KMS-11 (cell line): Measurements from ENCODE around the gene GALNT5.

Experiments used
- H2AFZ ChIP-seq: fragments of 200-600 bp; sonication (generic); 2 replicates; pipeline ENCODE4 v1.6.1; 2016; ENCODE audit warnings: antibody characterized with exemption, mixed run types, low read depth
- H3K27ac ChIP-seq: fragments of 200-600 bp; sonication (generic); 2 replicates; pipeline ENCODE4 v1.6.1; 2016; ENCODE audit warnings: mild to moderate bottlenecking, mixed run types
- H3K27me3 ChIP-seq: fragments of 200-600 bp; sonication (generic); 2 replicates; pipeline ENCODE4 v1.6.1; 2017; ENCODE audit warnings: mild to moderate bottlenecking, low read depth, mixed run types, moderate library complexity; ENCODE audit not compliant: insufficient read depth
- H3K36me3 ChIP-seq: fragments of 200-600 bp; sonication (generic); 2 replicates; pipeline ENCODE4 v1.6.1; 2017; ENCODE audit warnings: mild to moderate bottlenecking, mixed run types; ENCODE audit not compliant: insufficient read depth
- H3K4me1 ChIP-seq: fragments of 200-600 bp; sonication (generic); 2 replicates; pipeline ENCODE4 v1.6.1; 2016; ENCODE audit warnings: mild to moderate bottlenecking, low read depth, mixed run types; ENCODE audit not compliant: poor library complexity, severe bottlenecking
- H3K4me2 ChIP-seq: fragments of 200-600 bp; sonication (generic); 2 replicates; pipeline ENCODE4 v1.7.0; 2016; ENCODE audit warnings: mild to moderate bottlenecking, mixed run types
- H3K4me3 ChIP-seq: fragments of 200-600 bp; sonication (generic); IDR thresholded peaks from 2 replicates; pipeline ENCODE4 v1.6.1; 2017; ENCODE audit warnings: low read depth, low read length, mixed read lengths; ENCODE audit not compliant: insufficient read depth
- H3K79me2 ChIP-seq: fragments of 200-600 bp; sonication (generic); 2 replicates; pipeline ENCODE4 v1.6.1; 2016; ENCODE audit warnings: low read depth, mixed run types; ENCODE audit not compliant: insufficient read depth
- H3K9ac ChIP-seq: fragments of 200-600 bp; sonication (generic); 2 replicates; pipeline ENCODE4 v1.6.1; 2016; ENCODE audit warnings: mild to moderate bottlenecking, mixed run types
- H4K20me1 ChIP-seq: fragments of 200-600 bp; sonication (generic); 2 replicates; pipeline ENCODE4 v1.6.1; 2016; ENCODE audit warnings: mild to moderate bottlenecking, mixed run types; ENCODE audit not compliant: insufficient read depth
- TF ChIP-seq, protein P1 (sequence below): fragments of 200-600 bp; sonication (generic); conservative IDR thresholded peaks from 2 replicates; pipeline ENCODE4 v1.6.1; 2017; ENCODE audit warnings: low read depth, mild to moderate bottlenecking, antibody characterized with exemption, low read length, moderate library complexity, mixed read lengths

GALNT5 gene

DNA sequence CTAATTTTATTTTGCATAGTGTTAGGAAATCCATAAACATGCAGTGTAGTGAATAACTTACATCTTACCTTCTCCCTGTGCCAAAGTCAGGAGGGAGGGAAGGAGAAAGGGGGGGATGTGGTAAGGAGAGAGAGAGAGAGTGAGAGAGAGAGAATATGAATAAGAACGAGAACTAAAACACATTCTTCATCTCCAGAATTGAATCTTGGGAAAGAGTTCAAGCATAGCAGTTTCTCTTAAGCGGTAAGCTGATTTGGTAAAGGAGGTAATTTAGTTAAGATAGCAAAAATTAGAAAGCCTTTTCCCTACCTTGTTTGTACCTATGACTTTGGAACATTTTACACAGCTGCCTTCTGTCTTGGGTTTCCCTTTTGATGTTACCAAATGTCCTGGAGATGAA lies 52.4 kb downstream of the GALNT5 start:
- Histone ChIP-seq H3K4me3 (no peak overlapping the region), H3K36me3 (no peaks in the 10 kb centered on the region), H3K27me3 (no peaks in the 10 kb centered on the region), H3K79me2 (no peaks in the 10 kb centered on the region), H3K9ac (no peak overlapping the region), H3K4me2 (no peak overlapping the region), H3K4me1 (no peaks in the 10 kb centered on the region), H4K20me1 (no peaks in the 10 kb centered on the region), H2AFZ (no peak overlapping the region), H3K27ac (no peak overlapping the region)
- TF ChIP-seq, protein P1, sequence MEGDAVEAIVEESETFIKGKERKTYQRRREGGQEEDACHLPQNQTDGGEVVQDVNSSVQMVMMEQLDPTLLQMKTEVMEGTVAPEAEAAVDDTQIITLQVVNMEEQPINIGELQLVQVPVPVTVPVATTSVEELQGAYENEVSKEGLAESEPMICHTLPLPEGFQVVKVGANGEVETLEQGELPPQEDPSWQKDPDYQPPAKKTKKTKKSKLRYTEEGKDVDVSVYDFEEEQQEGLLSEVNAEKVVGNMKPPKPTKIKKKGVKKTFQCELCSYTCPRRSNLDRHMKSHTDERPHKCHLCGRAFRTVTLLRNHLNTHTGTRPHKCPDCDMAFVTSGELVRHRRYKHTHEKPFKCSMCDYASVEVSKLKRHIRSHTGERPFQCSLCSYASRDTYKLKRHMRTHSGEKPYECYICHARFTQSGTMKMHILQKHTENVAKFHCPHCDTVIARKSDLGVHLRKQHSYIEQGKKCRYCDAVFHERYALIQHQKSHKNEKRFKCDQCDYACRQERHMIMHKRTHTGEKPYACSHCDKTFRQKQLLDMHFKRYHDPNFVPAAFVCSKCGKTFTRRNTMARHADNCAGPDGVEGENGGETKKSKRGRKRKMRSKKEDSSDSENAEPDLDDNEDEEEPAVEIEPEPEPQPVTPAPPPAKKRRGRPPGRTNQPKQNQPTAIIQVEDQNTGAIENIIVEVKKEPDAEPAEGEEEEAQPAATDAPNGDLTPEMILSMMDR = no peak

DNA sequence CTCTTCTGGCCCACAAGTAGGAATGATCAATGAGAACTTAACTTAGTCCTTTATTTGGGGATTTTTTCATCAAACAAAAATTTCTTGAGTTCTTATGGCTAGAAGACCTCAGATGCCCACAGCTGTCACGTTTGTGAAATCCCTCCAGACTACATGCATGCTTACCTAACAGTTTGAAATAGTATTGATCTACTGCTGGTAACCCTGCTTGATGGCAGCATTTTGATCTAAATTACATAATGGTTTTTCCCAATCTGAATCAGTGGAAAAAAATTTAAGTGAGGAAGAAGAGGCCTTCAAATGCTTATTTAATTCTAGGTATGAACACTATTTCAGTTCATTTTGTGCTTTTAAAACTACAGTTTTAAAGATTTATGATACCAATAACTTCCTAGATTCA lies 54.2 kb downstream of the GALNT5 start:
- H2AFZ ChIP-seq = no peak overlapping the region
- H3K27ac ChIP-seq = no peak overlapping the region
- H3K9ac ChIP-seq = no peak overlapping the region
- H4K20me1 ChIP-seq = no peaks in the 10 kb centered on the region
- no peak overlapping the region for H3K4me2 ChIP-seq
- no peaks in the 10 kb centered on the region for H3K4me1 ChIP-seq
- no peaks in the 10 kb centered on the region for H3K36me3 ChIP-seq
- TF ChIP-seq, protein P1 = no peak
- no peaks in the 10 kb centered on the region for H3K79me2 ChIP-seq
- no peaks in the 10 kb centered on the region for H3K27me3 ChIP-seq
- no peak overlapping the region for H3K4me3 ChIP-seq

DNA sequence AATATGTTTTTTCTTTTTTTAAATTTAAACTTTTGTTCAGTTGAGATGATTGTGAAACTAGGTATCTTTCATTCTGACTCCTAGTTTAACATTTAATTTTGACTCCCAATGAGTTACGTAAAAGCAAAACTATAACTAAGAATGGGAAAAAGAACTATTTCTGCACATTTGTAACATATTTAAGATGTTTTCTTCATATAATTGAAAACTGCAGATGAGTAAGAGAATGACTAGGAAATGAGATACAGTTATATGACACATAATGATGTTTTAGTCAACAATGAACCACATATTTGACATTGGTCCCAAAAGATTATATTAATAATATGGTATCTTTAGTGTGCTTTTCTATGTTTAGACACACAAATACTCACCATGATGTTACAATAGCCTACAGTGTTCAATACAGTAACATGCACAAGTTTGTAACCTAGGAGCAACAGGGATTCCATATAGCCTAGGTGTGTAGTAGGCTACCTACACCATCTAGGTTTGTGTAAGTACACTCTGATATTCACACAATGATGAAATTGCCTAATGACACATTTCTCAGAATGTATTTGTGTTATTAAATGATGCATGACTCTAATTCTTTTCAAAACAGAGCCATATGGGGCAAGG lies 55.5 kb downstream of the GALNT5 start:
- no peak overlapping the region for H3K4me2 ChIP-seq
- H3K27ac ChIP-seq = no peak overlapping the region
- H3K27me3 ChIP-seq = no peaks in the 10 kb centered on the region
- no peaks in the 10 kb centered on the region for H3K79me2 ChIP-seq
- no peaks in the 10 kb centered on the region for H3K36me3 ChIP-seq
- H3K4me3 ChIP-seq = no peak overlapping the region
- H3K4me1 ChIP-seq = no peaks in the 10 kb centered on the region
- no peak overlapping the region for H2AFZ ChIP-seq
- TF ChIP-seq, protein P1 = no peak
- no peaks in the 10 kb centered on the region for H4K20me1 ChIP-seq
- no peak overlapping the region for H3K9ac ChIP-seq

DNA sequence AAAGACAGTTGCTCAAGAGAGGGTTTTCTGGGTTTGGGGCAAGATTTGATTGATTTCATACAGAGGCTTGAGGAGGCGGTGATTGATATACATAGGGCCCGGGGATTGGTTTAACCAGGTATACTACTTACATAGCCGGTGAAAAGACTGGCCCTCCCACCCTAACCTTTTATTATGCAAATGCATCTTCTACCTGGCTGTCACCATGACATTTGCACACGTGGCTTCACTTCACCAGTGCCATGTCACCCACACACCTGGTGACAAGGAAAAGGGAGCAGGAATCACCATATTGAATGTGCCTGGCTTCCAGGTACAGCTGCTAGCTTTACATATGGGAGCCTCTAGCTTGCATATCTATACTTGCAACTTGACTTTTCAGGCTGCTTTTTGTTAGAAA lies 58.4 kb downstream of the GALNT5 start:
- Histone ChIP-seq H3K9ac (no peak overlapping the region), H3K36me3 (no peaks in the 10 kb centered on the region), H3K79me2 (no peaks in the 10 kb centered on the region), H3K4me2 (no peak overlapping the region), H3K4me3 (no peak overlapping the region), H3K27me3 (no peaks in the 10 kb centered on the region), H3K4me1 (peaks cover 10% of the 10 kb centered on the region), H4K20me1 (no peaks in the 10 kb centered on the region), H2AFZ (no peak overlapping the region), H3K27ac (no peak overlapping the region)
- TF ChIP-seq, protein P1 = no peak
